Gastroesophageal sphincter (tissue), 3 donors: ENCODE results near the gene LMTK2.

Experiments
- POLR2A ChIP-seq, 2 donors: fragments of 450-650 bp; IDR thresholded peaks; one replicate each; pipeline ENCODE4 v1.6.1; 2017; ENCODE audit warnings: antibody characterized with exemption in 2 of 2, mild to moderate bottlenecking in 2 of 2, moderate library complexity in 1 of 2
- POLR2AphosphoS5 ChIP-seq: sonication (generic); formaldehyde crosslinking; IDR thresholded peaks from one replicate; pipeline ENCODE4 v1.6.1; 2017; ENCODE audit warnings: antibody characterized with exemption
- TF ChIP-seq, protein P1 (sequence below), 4 experiments: fragments of 200-600 bp in 2 of 4; fragments of 450-650 bp in 2 of 4; sonication (generic) in 1 of 4; IDR thresholded peaks; one replicate each; pipeline ENCODE4 v1.5.1; 2017 to 2019; ENCODE audit warnings: antibody characterized with exemption in 4 of 4, mild to moderate bottlenecking in 2 of 4, moderate library complexity in 2 of 4

DNA sequence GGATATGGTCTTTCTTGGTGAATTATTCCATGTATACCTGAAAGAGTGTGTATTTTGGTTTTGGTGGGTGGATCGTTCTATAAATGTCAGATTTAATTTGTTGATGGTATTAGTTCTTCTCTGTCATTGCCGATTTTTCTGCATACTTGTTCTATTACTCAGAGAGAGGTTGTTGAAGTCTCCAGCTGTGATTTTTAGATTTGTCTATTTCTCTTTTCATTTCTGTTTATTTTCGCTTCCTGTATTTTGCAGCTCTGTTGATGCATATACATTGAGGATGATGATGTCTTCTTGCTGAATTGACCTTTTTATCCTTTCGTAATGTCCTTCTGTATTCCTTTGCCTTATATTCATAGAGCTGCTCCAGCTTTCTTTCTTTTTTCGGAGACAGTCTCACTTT, 92.5 kb downstream of the LMTK2 start:
- TF ChIP-seq POLR2A (IDR thresholded peaks at IDR 0.05) (no peak), POLR2AphosphoS5 (no peak)
- TF ChIP-seq, protein P1, sequence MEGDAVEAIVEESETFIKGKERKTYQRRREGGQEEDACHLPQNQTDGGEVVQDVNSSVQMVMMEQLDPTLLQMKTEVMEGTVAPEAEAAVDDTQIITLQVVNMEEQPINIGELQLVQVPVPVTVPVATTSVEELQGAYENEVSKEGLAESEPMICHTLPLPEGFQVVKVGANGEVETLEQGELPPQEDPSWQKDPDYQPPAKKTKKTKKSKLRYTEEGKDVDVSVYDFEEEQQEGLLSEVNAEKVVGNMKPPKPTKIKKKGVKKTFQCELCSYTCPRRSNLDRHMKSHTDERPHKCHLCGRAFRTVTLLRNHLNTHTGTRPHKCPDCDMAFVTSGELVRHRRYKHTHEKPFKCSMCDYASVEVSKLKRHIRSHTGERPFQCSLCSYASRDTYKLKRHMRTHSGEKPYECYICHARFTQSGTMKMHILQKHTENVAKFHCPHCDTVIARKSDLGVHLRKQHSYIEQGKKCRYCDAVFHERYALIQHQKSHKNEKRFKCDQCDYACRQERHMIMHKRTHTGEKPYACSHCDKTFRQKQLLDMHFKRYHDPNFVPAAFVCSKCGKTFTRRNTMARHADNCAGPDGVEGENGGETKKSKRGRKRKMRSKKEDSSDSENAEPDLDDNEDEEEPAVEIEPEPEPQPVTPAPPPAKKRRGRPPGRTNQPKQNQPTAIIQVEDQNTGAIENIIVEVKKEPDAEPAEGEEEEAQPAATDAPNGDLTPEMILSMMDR (IDR thresholded peaks at IDR 0.05): no peak
